Adrenal gland (tissue), 5 donors: ENCODE measurements around the gene HSFX3.

Experiments used
- CTCF ChIP-seq, 6 experiments: fragments of 450-650 bp in 4 of 6; fragments of 200-600 bp in 2 of 6; sonication (generic) in 1 of 6; IDR thresholded peaks; 1 replicate in 5 of 6; 2 replicates in 1 of 6; pipeline versions ENCODE4 v1.5.1 to v1.8.0; 2016 to 2021; ENCODE audit warnings: antibody characterized with exemption in 6 of 6, mild to moderate bottlenecking in 2 of 6, moderate library complexity in 1 of 6
- POLR2A ChIP-seq, 2 donors: fragments of 450-650 bp; IDR thresholded peaks; one replicate each; pipeline ENCODE4 v1.6.1; 2017; ENCODE audit warnings: antibody characterized with exemption in 2 of 2, mild to moderate bottlenecking in 2 of 2, moderate library complexity in 1 of 2
- donor health status: DM: no; HTN: no; CAD: no.

GRCh38 chrX:149568701-149569296 is 19.1 kb upstream of the HSFX3 start:
- TF ChIP-seq CTCF (IDR thresholded peaks at IDR 0.05) = no peak
- no peak for TF ChIP-seq POLR2A (IDR thresholded peaks at IDR 0.05)
